Activated T-cell treated with anti-CD3 and anti-CD28 coated beads, Interleukin-2, amount 50 U/mL, for 24 hours (primary cell): ENCODE data around the gene ABCB10.

Experiments
- DNase-seq: peaks from one replicate; pipeline ENCODE4 v3.0.0-alpha.2; 2020
- H3K27ac Mint-ChIP-seq: 2 replicates; pipeline ENCODE4 v1.8.0; 2020; ENCODE audit warnings: mild to moderate bottlenecking, mixed read lengths
- H3K27me3 Mint-ChIP-seq: 2 replicates; pipeline ENCODE4 v1.8.0; 2020; ENCODE audit warnings: mixed read lengths
- H3K36me3 Mint-ChIP-seq: 2 replicates; pipeline ENCODE4 v1.8.0; 2020; ENCODE audit warnings: low read depth, mixed read lengths
- H3K4me1 Mint-ChIP-seq: 2 replicates; pipeline ENCODE4 v1.8.0; 2020; ENCODE audit warnings: low read depth, mixed read lengths
- H3K4me3 Mint-ChIP-seq: 2 replicates; pipeline ENCODE4 v1.8.0; 2020; ENCODE audit warnings: mild to moderate bottlenecking, moderate library complexity, mixed read lengths
- H3K9me3 Mint-ChIP-seq: 2 replicates; pipeline ENCODE4 v1.8.0; 2020; ENCODE audit warnings: mixed read lengths

The ABCB10 gene

GRCh38 chr1:229582011-229582694, 23.6 kb upstream of the ABCB10 start:
- peaks cover 3% of the 10 kb centered on the region for H3K27me3 Mint-ChIP-seq
- no peaks in the 10 kb centered on the region for H3K9me3 Mint-ChIP-seq
- no peak for DNase-seq
- no peak overlapping the region for H3K27ac Mint-ChIP-seq
- no peak overlapping the region for H3K4me3 Mint-ChIP-seq
- no peaks in the 10 kb centered on the region for H3K4me1 Mint-ChIP-seq
- H3K36me3 Mint-ChIP-seq: no peaks in the 10 kb centered on the region

DNA sequence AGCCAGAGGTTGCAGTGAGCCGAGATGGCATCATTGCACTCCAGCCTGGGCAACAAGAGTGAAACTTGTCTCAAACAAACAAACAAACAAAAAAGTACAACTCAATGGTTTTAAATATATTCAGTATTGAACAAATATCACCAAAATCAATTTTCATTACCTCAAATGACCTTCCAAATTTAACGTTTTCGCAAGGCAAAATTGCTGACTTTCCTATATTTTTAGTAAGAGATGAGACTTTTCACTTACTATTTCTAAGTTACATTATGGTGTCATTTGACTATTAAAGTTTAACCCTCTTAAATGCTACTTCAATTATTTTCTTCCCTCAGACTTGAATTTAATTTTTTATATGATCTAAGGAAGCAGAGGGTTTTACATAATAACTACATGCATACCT, 23.0 kb upstream of the ABCB10 start:
- no peak for DNase-seq
- no peaks in the 10 kb centered on the region for H3K36me3 Mint-ChIP-seq
- peaks cover 3% of the 10 kb centered on the region for H3K27me3 Mint-ChIP-seq
- no peak overlapping the region for H3K27ac Mint-ChIP-seq
- no peaks in the 10 kb centered on the region for H3K9me3 Mint-ChIP-seq
- H3K4me3 Mint-ChIP-seq: no peak overlapping the region
- H3K4me1 Mint-ChIP-seq: no peaks in the 10 kb centered on the region

- Mint-ChIP-seq H3K27me3 (peaks cover 3% of the 10 kb centered on the region), H3K27ac (no peak overlapping the region), H3K9me3 (no peaks in the 10 kb centered on the region), H3K4me1 (no peaks in the 10 kb centered on the region), H3K4me3 (no peak overlapping the region), H3K36me3 (no peaks in the 10 kb centered on the region)
- DNase-seq: no peak
Observed at GRCh38 chr1:229579059-229579673, 20.7 kb upstream of the ABCB10 start.

DNA sequence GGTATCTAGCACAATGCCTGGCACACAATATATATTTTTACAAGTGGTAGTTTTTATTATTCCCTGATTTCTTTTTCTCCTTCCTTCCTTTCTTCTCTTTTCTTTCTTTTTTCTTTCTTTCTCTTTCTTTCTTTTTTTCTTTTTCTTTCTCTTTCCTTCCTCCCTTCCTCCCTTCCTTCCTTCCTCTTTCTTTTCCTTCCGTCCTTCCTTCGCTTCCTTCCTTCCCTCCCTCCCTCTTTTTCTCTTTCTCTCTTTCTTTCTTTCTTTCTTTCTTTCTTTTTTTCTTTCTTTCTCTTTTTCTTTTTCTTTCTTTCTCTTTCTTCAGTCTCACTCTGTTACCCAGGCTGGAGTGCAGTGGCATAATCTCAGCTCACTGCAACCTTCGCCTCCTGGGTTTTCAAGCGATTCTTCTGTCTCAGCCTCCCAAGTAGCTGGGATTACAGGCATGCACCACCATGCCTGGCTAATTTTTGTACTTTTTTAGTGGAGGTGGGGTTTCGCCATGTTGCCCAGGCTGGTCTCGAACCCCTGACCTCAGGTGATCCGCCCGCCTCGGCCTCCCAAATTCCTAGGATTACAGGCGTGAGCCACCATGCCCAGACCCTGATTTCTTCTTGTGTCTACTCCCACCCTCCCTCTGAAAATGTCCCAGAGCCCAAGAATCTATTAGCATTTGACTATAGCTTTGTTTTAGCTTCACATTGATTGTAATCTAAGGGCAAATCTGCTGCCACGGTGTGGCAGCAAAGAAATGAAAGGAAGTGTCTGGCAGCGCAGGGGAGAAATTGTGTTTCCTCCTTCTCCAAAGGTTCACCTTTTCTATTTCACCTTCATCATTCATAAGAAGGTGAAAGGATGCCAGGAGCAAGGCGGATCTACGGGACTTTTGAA, 19.9 kb upstream of the ABCB10 start:
- Mint-ChIP-seq H3K36me3 (no peaks in the 10 kb centered on the region), H3K27ac (no peak overlapping the region), H3K4me3 (no peak overlapping the region), H3K9me3 (no peaks in the 10 kb centered on the region), H3K4me1 (no peaks in the 10 kb centered on the region), H3K27me3 (peaks cover 3% of the 10 kb centered on the region)
- no peak for DNase-seq

DNA sequence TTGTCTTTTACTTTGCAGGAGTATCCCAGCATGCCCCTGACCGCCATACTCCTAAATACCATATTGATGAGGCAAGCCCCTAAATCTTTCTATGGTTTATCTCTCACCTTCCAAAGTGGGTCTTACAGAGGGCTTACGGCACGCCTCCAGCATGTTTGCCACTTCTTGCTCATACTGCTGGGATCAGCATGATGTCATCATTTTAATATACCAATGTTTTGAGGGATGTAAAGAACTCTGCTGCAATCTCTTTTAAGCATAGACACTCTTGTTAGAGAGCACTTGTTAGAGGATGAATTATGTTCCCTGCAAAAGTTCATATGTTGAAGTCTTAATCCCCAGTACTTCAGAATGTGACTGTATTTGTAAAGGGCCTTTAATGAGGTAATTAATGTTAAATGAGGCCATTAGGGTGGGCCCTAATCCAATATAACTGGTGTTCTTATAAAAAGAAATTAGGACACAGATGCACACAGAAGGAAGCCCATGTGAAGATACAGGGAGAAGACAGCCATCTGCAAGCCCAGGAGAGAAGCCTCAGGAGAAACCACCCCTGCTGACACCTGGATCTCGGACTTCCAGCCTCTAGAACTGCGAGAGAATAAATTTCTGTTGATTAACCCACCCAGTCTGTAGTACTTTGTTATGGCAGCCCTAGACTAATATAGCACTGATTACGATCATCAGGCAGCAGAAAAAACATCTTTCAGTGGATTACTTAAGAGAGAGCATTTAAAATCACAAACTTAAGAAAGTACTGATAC, 16.4 kb upstream of the ABCB10 start:
- DNase-seq: no peak
- H3K4me3 Mint-ChIP-seq: no peak overlapping the region

GRCh38 chr1:229572286-229572685, 13.8 kb upstream of the ABCB10 start:
- Mint-ChIP-seq H3K27me3 (no peaks in the 10 kb centered on the region), H3K9me3 (no peaks in the 10 kb centered on the region), H3K36me3 (no peaks in the 10 kb centered on the region), H3K4me1 (no peaks in the 10 kb centered on the region), H3K4me3 (no peak overlapping the region), H3K27ac (no peak overlapping the region)
- no peak for DNase-seq

More for the DNA sequence above, 16.4 kb upstream of the ABCB10 start:
- no peak overlapping the region for H3K27ac Mint-ChIP-seq
- H3K27me3 Mint-ChIP-seq: peaks cover 3% of the 10 kb centered on the region
- no peaks in the 10 kb centered on the region for H3K4me1 Mint-ChIP-seq
- no peaks in the 10 kb centered on the region for H3K36me3 Mint-ChIP-seq
- no peaks in the 10 kb centered on the region for H3K9me3 Mint-ChIP-seq

- no peaks in the 10 kb centered on the region for H3K36me3 Mint-ChIP-seq
- H3K4me1 Mint-ChIP-seq: no peaks in the 10 kb centered on the region
- no peaks in the 10 kb centered on the region for H3K9me3 Mint-ChIP-seq
- H3K27me3 Mint-ChIP-seq: no peaks in the 10 kb centered on the region
- no peak for DNase-seq
- no peak overlapping the region for H3K27ac Mint-ChIP-seq
- no peak overlapping the region for H3K4me3 Mint-ChIP-seq
Observed at GRCh38 chr1:229570891-229571516, 12.5 kb upstream of the ABCB10 start.

DNA sequence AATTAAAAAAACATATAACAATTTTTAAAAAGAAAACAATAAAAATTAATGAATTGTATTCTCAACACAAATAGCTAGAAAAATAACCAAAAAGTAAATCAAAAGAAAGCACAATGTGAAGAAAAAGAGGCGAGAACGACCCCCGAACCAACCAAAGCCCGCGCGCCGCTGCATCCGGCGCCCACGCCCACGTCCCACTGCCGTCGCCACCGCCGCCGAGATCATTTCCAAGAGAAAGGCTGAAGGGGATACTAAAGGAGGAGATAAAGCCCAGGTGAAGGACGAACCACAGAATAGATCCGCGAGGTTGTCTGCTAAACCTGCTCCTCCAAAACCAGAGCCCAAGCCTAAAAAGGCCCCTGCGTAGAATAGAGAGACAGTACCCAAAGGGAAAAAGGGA, 11.8 kb upstream of the ABCB10 start:
- H3K9me3 Mint-ChIP-seq: no peaks in the 10 kb centered on the region
- H3K27me3 Mint-ChIP-seq: no peaks in the 10 kb centered on the region
- H3K4me3 Mint-ChIP-seq: no peak overlapping the region
- H3K4me1 Mint-ChIP-seq: no peaks in the 10 kb centered on the region
- H3K36me3 Mint-ChIP-seq: no peaks in the 10 kb centered on the region
- DNase-seq: no peak
- H3K27ac Mint-ChIP-seq: no peak overlapping the region

DNA sequence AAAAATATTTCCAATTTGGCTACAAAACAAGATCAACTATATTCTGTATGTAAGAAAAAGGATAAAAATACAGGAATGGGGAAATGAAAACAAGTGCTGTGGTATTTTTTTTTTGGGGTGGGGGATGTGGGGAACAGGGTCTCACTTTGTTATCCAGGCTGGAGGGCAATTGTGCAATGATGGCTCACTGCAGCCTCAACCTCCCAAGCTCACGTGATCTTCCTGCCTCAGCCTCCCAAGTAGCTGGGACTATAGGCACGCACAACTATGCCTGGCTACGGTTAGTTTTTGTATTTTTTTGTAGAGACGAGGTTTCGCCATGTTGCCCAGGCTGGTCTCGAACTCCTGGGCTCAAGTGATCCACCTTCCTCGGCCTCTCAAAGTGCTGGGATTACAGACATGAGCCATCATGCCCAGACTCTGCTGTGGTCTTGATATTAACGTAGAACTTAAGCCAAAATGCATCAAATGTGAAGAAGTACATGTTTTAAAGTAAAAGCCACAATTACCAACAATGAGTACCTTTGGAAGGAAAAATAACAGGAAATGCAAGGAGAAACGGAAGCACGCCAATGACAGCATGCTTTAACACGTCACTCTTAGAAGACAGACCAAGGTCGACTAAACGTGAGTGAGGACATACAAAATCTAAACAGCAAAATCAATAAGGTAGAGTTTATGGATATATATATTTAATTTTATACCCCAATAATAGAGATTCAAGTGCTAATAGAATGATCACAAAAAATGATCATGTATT, 8.8 kb upstream of the ABCB10 start:
- Mint-ChIP-seq H3K27me3 (no peaks in the 10 kb centered on the region), H3K4me1 (no peaks in the 10 kb centered on the region)

GRCh38 chr1:229563701-229564100, 5.2 kb upstream of the ABCB10 start:
- Mint-ChIP-seq H3K27ac (no peak overlapping the region), H3K9me3 (no peaks in the 10 kb centered on the region), H3K4me1 (peaks cover 10% of the 10 kb centered on the region), H3K27me3 (no peaks in the 10 kb centered on the region), H3K4me3 (no peak overlapping the region), H3K36me3 (peaks cover 3% of the 10 kb centered on the region)
- DNase-seq: no peak

More for the DNA sequence above, 8.8 kb upstream of the ABCB10 start:
- Mint-ChIP-seq H3K4me3 (no peak overlapping the region), H3K9me3 (no peaks in the 10 kb centered on the region), H3K27ac (no peak overlapping the region), H3K36me3 (no peaks in the 10 kb centered on the region)
- DNase-seq: no peak

DNA sequence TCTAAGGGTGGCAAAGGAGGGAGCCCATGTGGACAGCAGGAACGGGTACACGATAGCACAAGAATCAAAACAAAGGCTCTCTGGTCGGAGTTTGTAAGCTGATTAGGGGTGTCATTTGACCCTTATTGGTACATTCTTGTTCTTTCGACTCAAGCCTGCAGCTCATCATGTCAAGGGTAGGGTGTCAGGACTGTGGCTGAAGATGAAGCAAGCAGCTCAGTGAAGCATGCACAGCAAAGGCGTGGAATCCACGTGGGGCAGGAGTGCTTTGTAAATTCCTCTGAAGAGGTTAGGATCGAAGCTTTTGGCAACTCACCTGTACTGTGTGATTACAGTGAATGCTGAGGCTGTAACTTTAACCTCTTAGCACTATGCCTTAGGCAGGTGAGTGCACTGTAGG, 4.7 kb upstream of the ABCB10 start:
- no peaks in the 10 kb centered on the region for H3K27me3 Mint-ChIP-seq
- H3K27ac Mint-ChIP-seq: no peak overlapping the region
- H3K4me3 Mint-ChIP-seq: no peak overlapping the region
- H3K36me3 Mint-ChIP-seq: peaks cover 3% of the 10 kb centered on the region
- H3K4me1 Mint-ChIP-seq: peaks cover 10% of the 10 kb centered on the region
- DNase-seq: no peak
- H3K9me3 Mint-ChIP-seq: no peaks in the 10 kb centered on the region

DNA sequence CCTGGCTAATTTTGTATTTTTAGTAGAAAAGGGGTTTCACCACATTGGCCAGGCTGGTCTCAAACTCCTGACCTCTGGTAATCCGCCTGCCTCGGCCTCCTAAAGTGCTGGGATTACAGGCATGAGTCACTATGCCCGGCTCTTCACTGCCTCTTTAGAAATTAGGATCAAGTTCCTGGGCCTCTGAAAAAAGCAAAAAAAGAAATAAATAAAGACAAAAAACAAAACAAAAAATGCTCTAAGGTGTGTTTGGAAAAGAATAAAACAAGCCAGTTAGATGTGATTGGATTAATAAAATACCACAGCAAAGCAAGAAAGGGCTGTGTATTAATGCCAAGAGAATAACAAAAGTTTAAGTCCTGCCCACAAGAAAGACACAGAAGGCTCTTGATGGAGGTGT, 4.2 kb upstream of the ABCB10 start:
- Mint-ChIP-seq H3K27me3 (no peaks in the 10 kb centered on the region), H3K4me1 (peaks cover 10% of the 10 kb centered on the region), H3K36me3 (peaks cover 4% of the 10 kb centered on the region), H3K4me3 (no peak overlapping the region), H3K9me3 (no peaks in the 10 kb centered on the region), H3K27ac (no peak overlapping the region)
- no peak for DNase-seq

DNA sequence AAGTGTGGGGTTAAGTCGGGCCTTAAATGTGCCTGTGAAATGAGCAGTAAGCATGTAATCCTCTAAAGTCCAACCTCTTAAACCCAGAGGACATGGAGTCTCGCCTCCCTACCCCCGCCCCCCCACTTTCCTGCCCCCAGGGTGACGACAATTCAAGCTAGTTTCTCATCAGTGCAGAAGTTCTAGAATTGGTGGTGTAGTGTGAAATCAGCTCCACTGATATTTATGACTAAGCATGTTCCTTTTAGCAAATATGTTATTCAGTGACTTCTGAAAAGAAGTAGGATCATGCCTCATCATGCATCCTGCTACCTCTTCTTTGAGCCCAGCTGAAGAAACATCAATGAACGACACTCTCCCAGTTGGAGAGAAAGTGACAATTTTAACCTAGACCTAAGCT, 2.6 kb upstream of the ABCB10 start:
- peaks cover 24% of the 10 kb centered on the region for H3K4me1 Mint-ChIP-seq
- DNase-seq: no peak
- H3K27ac Mint-ChIP-seq: no peak overlapping the region
- H3K9me3 Mint-ChIP-seq: no peaks in the 10 kb centered on the region
- peaks cover 15% of the 10 kb centered on the region for H3K36me3 Mint-ChIP-seq
- H3K27me3 Mint-ChIP-seq: no peaks in the 10 kb centered on the region
- no peak overlapping the region for H3K4me3 Mint-ChIP-seq
